ENCODE data around the gene PNRC2.
A peak's percentile ranks its signal among the peaks of the same experiment; 100 is the strongest.

PNRC2 gene

DNA sequence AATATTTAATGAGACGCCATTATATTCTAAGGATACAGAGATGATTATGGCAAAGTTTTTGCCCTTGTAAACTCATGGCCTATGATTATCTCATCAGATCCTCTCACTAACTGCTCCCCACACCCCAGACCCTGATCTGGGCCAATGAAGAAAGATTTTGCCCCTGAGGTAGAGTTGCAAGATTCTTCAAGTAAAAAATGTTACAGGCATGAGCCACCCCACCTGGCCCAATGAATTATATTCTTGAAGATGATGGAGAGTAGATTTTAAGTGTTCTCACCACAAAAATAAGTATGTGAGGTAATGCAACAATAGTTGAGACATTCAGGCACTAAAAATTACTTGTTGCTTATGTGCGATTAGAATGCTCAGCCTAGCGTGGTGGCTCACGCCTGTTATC is 44.7 kb upstream of the PNRC2 start:
- Histone ChIP-seq H3K9me3 (no peaks in the 10 kb centered on the region), H3K4me1 (no peaks in the 10 kb centered on the region), H3K36me3 (no peaks in the 10 kb centered on the region), H3K27me3 (no peaks in the 10 kb centered on the region), H3K4me3 (ENCODE audit: low read depth, low read length) (no peak overlapping the region)
- TF ChIP-seq, protein P1, sequence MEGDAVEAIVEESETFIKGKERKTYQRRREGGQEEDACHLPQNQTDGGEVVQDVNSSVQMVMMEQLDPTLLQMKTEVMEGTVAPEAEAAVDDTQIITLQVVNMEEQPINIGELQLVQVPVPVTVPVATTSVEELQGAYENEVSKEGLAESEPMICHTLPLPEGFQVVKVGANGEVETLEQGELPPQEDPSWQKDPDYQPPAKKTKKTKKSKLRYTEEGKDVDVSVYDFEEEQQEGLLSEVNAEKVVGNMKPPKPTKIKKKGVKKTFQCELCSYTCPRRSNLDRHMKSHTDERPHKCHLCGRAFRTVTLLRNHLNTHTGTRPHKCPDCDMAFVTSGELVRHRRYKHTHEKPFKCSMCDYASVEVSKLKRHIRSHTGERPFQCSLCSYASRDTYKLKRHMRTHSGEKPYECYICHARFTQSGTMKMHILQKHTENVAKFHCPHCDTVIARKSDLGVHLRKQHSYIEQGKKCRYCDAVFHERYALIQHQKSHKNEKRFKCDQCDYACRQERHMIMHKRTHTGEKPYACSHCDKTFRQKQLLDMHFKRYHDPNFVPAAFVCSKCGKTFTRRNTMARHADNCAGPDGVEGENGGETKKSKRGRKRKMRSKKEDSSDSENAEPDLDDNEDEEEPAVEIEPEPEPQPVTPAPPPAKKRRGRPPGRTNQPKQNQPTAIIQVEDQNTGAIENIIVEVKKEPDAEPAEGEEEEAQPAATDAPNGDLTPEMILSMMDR (IDR thresholded peaks at IDR 0.05; ENCODE audit: low read depth, low read length) = no peak
- DNase-seq = no peak

DNA sequence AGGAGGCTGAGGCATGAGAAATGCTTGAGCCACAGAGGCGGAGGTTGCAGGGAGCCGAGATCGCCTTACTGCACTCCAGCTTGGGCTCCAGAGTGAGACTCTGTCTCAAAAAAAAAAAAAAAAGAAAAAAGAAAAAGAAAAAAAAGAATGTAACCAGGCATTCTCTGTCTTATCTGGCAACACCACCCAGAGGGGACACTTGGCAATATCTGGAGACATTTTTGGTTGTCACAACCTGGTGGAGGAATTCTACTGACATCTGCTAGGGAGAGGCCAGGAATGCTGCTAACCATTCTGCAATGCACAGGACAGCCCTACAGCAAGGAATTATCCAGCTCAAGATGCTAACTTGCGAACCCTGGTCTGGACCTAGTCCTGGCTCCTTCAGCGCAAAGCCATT is 44.2 kb upstream of the PNRC2 start:
- no peaks in the 10 kb centered on the region for H3K27me3 ChIP-seq
- no peaks in the 10 kb centered on the region for H3K4me1 ChIP-seq
- H3K9me3 ChIP-seq = no peaks in the 10 kb centered on the region
- H3K4me3 ChIP-seq (ENCODE audit: low read depth, low read length) = no peak overlapping the region
- TF ChIP-seq, protein P1 (IDR thresholded peaks at IDR 0.05; ENCODE audit: low read depth, low read length) = no peak
- DNase-seq = no peak
- no peaks in the 10 kb centered on the region for H3K36me3 ChIP-seq

DNA sequence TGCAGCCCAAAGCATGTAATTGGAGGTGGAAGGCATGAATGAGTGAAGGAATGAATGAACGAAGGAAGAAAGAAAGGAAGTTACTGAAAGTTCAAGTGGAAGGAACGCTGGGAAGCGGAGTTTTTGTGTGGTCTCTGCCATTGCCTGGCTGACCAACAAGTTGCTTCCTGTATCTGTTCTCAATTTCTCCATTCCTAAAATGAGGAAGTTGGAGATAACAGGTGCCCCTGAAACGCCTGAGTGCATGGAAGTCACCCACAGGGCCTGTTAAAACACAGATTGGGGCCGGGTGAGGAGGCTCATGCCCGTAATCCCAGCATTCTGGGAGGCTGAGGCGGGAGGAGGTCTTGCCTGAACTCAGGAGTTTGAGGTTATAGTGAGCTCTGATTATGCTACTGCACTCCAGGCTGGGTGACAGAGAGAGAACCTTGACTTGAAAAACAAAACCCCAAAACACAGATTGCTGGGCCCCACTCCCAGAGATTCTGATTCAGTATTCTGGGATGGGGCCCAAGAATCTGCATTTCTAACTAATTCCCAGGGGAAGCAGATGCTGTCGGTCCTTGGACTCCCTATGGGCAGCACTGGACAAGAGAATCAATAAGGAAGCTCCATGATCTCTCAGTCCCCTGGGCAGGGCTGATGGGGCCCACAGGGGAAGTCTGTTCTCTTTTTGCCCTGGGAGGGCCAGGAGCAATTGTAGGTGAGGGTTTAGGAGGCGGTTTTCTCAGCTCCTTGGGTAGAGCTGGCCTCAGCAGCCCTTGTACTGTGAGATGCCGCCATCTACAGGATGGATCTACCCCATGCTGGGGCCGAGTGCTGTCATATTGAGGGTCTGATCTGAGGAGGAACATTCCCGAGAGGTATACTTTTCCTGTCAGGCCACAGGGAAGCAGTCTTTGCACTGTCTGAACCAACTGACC is 43.2 kb upstream of the PNRC2 start:
- no peaks in the 10 kb centered on the region for H3K36me3 ChIP-seq
- DNase-seq = peak; percentile 72
- H3K4me3 ChIP-seq (ENCODE audit: low read depth, low read length) = no peak overlapping the region
- H3K27me3 ChIP-seq = no peaks in the 10 kb centered on the region
- H3K4me1 ChIP-seq = no peaks in the 10 kb centered on the region
- TF ChIP-seq, protein P1 (IDR thresholded peaks at IDR 0.05; ENCODE audit: low read depth, low read length) = peak; percentile 72
- H3K9me3 ChIP-seq = no peaks in the 10 kb centered on the region

DNA sequence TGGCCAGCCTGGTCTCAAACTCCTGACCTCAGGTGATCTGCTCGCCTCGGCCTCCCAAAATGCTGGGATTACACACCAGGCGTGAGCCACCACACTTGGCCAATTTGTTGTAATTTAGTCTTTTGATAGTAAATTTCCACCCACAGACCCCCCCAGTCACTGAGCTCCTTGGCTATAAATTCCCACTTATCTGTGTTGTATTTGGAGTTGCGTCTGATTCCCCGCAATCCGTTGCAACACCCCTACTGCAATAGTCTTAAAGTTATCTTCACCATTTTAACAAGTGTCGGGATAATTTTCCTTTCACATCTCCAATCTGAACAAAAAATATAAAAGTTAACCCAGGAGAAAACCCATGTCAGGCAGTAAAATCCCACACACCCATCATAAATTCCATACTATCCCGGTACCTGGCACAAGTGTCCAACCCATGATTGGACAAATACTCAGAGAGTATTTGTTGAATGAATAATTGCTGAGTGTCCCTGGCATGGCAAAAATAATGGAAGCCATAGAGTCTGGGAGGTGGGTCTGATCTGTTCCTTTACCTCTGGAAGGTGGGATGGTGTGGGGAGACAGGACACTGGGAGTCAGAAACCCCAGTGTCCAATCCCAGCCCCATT is 37.2 kb upstream of the PNRC2 start:
- DNase-seq = no peak
- no peaks in the 10 kb centered on the region for H3K4me1 ChIP-seq
- TF ChIP-seq, protein P1 (IDR thresholded peaks at IDR 0.05; ENCODE audit: low read depth, low read length) = no peak
- no peaks in the 10 kb centered on the region for H3K36me3 ChIP-seq
- H3K4me3 ChIP-seq (ENCODE audit: low read depth, low read length) = no peak overlapping the region
- H3K9me3 ChIP-seq = no peaks in the 10 kb centered on the region
- no peaks in the 10 kb centered on the region for H3K27me3 ChIP-seq

DNA sequence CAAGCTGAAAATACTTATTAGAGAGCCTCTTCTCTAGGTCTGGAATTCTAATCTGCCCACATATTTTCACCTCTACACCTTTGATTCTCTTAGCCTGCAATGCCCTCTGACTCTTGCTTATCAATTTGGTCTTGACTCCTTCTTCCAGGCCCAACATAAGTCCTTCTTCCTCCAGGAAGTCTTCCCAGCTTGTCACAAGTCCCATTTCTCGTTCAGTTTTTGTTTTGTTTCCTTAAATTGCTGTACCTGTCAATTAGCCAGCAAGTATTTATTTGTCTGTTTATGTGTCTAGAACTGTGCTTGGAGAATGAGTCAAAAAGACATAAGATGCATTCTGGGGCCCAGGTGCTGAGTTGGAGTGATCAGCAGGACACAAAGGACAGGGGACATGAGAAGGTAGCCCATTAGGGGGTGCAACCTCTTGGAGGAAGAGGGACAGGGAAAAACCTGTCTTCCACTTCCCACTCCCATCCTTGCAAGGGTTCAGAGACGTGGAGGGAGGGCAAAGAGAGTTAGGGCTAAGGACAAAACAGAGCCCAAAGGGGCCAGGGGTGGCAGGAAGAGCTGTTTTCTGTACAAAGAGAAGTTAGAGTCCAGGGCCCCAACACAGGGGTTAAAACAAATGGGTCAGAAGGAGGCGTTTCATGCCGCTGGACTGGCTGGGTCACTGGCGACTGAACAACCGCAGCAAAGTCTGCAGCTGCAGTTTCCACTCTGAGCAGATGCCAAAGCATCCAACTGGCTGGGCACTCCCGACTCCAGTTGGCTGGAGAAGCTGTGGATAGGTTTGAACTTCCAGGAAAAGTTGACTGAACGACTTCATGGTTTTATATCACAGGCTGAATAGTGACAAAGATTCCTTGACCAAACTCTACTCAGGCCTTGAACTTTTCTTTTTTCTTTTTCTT is 35.8 kb upstream of the PNRC2 start:
- Histone ChIP-seq H3K4me3 (ENCODE audit: low read depth, low read length) (no peak overlapping the region), H3K4me1 (no peaks in the 10 kb centered on the region), H3K36me3 (no peaks in the 10 kb centered on the region), H3K9me3 (no peaks in the 10 kb centered on the region), H3K27me3 (no peaks in the 10 kb centered on the region)
- DNase-seq = no peak
- TF ChIP-seq, protein P1 (IDR thresholded peaks at IDR 0.05; ENCODE audit: low read depth, low read length) = no peak
